ENCODE measurements around the gene GPN1.

DNA sequence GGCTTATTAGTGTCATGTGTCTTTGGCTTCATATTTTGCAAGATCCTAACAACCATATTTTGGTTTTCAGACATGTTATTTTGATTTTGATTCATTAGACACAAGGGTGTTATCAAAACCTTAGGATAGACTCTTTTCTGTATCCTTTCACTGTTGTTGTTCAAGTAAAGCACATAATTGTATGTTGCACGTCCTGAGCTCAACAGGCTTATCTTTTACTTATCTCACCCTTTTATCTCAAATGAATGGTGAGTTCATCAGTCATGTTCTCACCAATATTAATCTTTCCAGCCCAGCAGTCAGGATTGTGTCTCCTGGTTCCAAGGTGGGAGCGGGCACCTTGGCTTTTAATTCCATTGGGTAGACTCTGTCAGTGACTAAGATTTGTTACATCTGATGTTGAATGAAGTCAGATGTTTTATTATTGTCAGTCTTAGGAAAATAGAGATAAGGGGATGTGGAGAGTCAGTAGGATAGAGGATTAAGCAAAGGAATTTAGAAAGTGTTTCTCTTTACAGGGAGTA lies 11.9 kb downstream of the GPN1 start:
- no peak for TF ChIP-seq POLR2A (IDR thresholded peaks at IDR 0.05)
- TF ChIP-seq, protein P1, sequence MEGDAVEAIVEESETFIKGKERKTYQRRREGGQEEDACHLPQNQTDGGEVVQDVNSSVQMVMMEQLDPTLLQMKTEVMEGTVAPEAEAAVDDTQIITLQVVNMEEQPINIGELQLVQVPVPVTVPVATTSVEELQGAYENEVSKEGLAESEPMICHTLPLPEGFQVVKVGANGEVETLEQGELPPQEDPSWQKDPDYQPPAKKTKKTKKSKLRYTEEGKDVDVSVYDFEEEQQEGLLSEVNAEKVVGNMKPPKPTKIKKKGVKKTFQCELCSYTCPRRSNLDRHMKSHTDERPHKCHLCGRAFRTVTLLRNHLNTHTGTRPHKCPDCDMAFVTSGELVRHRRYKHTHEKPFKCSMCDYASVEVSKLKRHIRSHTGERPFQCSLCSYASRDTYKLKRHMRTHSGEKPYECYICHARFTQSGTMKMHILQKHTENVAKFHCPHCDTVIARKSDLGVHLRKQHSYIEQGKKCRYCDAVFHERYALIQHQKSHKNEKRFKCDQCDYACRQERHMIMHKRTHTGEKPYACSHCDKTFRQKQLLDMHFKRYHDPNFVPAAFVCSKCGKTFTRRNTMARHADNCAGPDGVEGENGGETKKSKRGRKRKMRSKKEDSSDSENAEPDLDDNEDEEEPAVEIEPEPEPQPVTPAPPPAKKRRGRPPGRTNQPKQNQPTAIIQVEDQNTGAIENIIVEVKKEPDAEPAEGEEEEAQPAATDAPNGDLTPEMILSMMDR (IDR thresholded peaks at IDR 0.05 in 4 of 5, conservative IDR thresholded peaks at IDR 0.05 in 1 of 5), result no peak

Data from gastrocnemius medialis (tissue), 4 donors.